DND-41 (cell line): Measurements from ENCODE around the gene USE1.

Experiments
- EZH2 ChIP-seq: IDR thresholded peaks from 3 replicates; pipeline ENCODE4 v1.6.1; 2012; ENCODE audit warnings: borderline replicate concordance, low read depth, mild to moderate bottlenecking, moderate library complexity, low read length, inconsistent platforms; ENCODE audit not compliant: severe bottlenecking
- TF ChIP-seq, protein P1 (sequence below): IDR thresholded peaks from 2 replicates; pipeline ENCODE4 v1.5.1; 2012; ENCODE audit warnings: borderline replicate concordance, low read length, moderate library complexity, mild to moderate bottlenecking; ENCODE audit not compliant: poor library complexity, severe bottlenecking; ENCODE audit errors: extremely low read depth

GRCh38 chr19:17213334-17213733 lies 1.8 kb upstream of the USE1 start:
- TF ChIP-seq, protein P1, sequence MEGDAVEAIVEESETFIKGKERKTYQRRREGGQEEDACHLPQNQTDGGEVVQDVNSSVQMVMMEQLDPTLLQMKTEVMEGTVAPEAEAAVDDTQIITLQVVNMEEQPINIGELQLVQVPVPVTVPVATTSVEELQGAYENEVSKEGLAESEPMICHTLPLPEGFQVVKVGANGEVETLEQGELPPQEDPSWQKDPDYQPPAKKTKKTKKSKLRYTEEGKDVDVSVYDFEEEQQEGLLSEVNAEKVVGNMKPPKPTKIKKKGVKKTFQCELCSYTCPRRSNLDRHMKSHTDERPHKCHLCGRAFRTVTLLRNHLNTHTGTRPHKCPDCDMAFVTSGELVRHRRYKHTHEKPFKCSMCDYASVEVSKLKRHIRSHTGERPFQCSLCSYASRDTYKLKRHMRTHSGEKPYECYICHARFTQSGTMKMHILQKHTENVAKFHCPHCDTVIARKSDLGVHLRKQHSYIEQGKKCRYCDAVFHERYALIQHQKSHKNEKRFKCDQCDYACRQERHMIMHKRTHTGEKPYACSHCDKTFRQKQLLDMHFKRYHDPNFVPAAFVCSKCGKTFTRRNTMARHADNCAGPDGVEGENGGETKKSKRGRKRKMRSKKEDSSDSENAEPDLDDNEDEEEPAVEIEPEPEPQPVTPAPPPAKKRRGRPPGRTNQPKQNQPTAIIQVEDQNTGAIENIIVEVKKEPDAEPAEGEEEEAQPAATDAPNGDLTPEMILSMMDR: no peak
- no peak for TF ChIP-seq EZH2
